Measurements from ENCODE around the gene IGSF5.
"Not testable (repeated sequence)": the region's sequence is repeated elsewhere in the genome, so short reads cannot be mapped to it uniquely, and the experiment has no call there.

The IGSF5 gene

GRCh38 chr21:39744883-39745282 is at the start of gene IGSF5:
Gene IGSF5 (plus strand): TSS chr21:39745183. CDS start chr21:39745510, 327 bp downstream.
- not testable (repeated sequence) for H3K4me3 ChIP-seq (ENCODE audit: low read depth, low read length)

GRCh38 chr21:39696196-39696595 is 48.8 kb upstream of the IGSF5 start:
- no peak overlapping the region for H3K4me3 ChIP-seq (ENCODE audit: low read depth, low read length)

GRCh38 chr21:39696618-39697017 is 48.4 kb upstream of the IGSF5 start:
- no peak overlapping the region for H3K4me3 ChIP-seq (ENCODE audit: low read depth, low read length)

- H3K4me3 ChIP-seq (ENCODE audit: low read depth, low read length), result no peak overlapping the region
These were observed 44.7 kb upstream of the IGSF5 start for GRCh38 chr21:39700318-39700717.

GRCh38 chr21:39703578-39703977 is 41.4 kb upstream of the IGSF5 start:
- H3K4me3 ChIP-seq (ENCODE audit: low read depth, low read length), result no peak overlapping the region

- no peak overlapping the region for H3K4me3 ChIP-seq (ENCODE audit: low read depth, low read length)
These were observed 39.1 kb upstream of the IGSF5 start for GRCh38 chr21:39705849-39706248.

- H3K4me3 ChIP-seq (ENCODE audit: low read depth, low read length), result no peak overlapping the region
These were observed 37.7 kb upstream of the IGSF5 start for GRCh38 chr21:39707316-39707715.

GRCh38 chr21:39710866-39711265 is 34.1 kb upstream of the IGSF5 start:
- no peak overlapping the region for H3K4me3 ChIP-seq (ENCODE audit: low read depth, low read length)

GRCh38 chr21:39712273-39712672 is 32.7 kb upstream of the IGSF5 start:
- H3K4me3 ChIP-seq (ENCODE audit: low read depth, low read length), result no peak overlapping the region

GRCh38 chr21:39712976-39713375 is 32.0 kb upstream of the IGSF5 start:
- no peak overlapping the region for H3K4me3 ChIP-seq (ENCODE audit: low read depth, low read length)

GRCh38 chr21:39713905-39714304 is 31.1 kb upstream of the IGSF5 start:
- no peak overlapping the region for H3K4me3 ChIP-seq (ENCODE audit: low read depth, low read length)

GRCh38 chr21:39714331-39714730 is 30.7 kb upstream of the IGSF5 start:
- no peak overlapping the region for H3K4me3 ChIP-seq (ENCODE audit: low read depth, low read length)

GRCh38 chr21:39715804-39716397 is 29.1 kb upstream of the IGSF5 start:
- no peak overlapping the region for H3K4me3 ChIP-seq (ENCODE audit: low read depth, low read length)

- no peak overlapping the region for H3K4me3 ChIP-seq (ENCODE audit: low read depth, low read length)
These were observed 24.7 kb upstream of the IGSF5 start for GRCh38 chr21:39720126-39720778.

- H3K4me3 ChIP-seq (ENCODE audit: low read depth, low read length), result no peak overlapping the region
These were observed 23.1 kb upstream of the IGSF5 start for GRCh38 chr21:39721885-39722284.

- no peak overlapping the region for H3K4me3 ChIP-seq (ENCODE audit: low read depth, low read length)
These were observed 20.0 kb upstream of the IGSF5 start for GRCh38 chr21:39724944-39725343.

- H3K4me3 ChIP-seq (ENCODE audit: low read depth, low read length), result no peak overlapping the region
These were observed 18.9 kb upstream of the IGSF5 start for GRCh38 chr21:39726133-39726532.

GRCh38 chr21:39727401-39728120 is 17.4 kb upstream of the IGSF5 start:
- no peak overlapping the region for H3K4me3 ChIP-seq (ENCODE audit: low read depth, low read length)

GRCh38 chr21:39728341-39728740 is 16.6 kb upstream of the IGSF5 start:
- no peak overlapping the region for H3K4me3 ChIP-seq (ENCODE audit: low read depth, low read length)

- no peak overlapping the region for H3K4me3 ChIP-seq (ENCODE audit: low read depth, low read length)
These were observed 14.4 kb upstream of the IGSF5 start for GRCh38 chr21:39730418-39731157.

GRCh38 chr21:39736716-39737115 is 8.3 kb upstream of the IGSF5 start:
- H3K4me3 ChIP-seq (ENCODE audit: low read depth, low read length), result no peak overlapping the region

All from iPS-11a (cell line).